ENCODE measurements around the gene RRH.

RRH gene

GRCh38 chr4:109801895-109802319 is 25.9 kb upstream of the RRH start, which contains the start of gene CFI:
Gene CFI (minus strand): TSS chr4:109801999. CDS start chr4:109801971, 28 bp downstream.
- TF ChIP-seq CTCF (IDR thresholded peaks at IDR 0.05; ENCODE audit: insufficient read depth, low read depth, low read length, missing control alignments): no peak
- peak; percentile 25 for DNase-seq (ENCODE audit: low read depth)
- H3K4me3 ChIP-seq (ENCODE audit: low read length): no peak within 1 kb of the TSS

- peak; percentile 60 for TF ChIP-seq CTCF (IDR thresholded peaks at IDR 0.05; ENCODE audit: insufficient read depth, low read depth, low read length, missing control alignments)
- DNase-seq (ENCODE audit: low read depth): peak; percentile 62
- H3K4me3 ChIP-seq (ENCODE audit: low read length): no peak overlapping the region
Measured at GRCh38 chr4:109803924-109804571, 23.7 kb upstream of the RRH start.

GRCh38 chr4:109809655-109810054 is 18.1 kb upstream of the RRH start:
- no peak for DNase-seq (ENCODE audit: low read depth)
- no peak for TF ChIP-seq CTCF (IDR thresholded peaks at IDR 0.05; ENCODE audit: insufficient read depth, low read depth, low read length, missing control alignments)
- no peak overlapping the region for H3K4me3 ChIP-seq (ENCODE audit: low read length)

GRCh38 chr4:109810552-109811387 is 17.0 kb upstream of the RRH start:
- H3K4me3 ChIP-seq (ENCODE audit: low read length): no peak overlapping the region
- DNase-seq (ENCODE audit: low read depth): no peak
- TF ChIP-seq CTCF (IDR thresholded peaks at IDR 0.05; ENCODE audit: insufficient read depth, low read depth, low read length, missing control alignments): no peak

- H3K4me3 ChIP-seq (ENCODE audit: low read length): no peak overlapping the region
- DNase-seq (ENCODE audit: low read depth): no peak
- no peak for TF ChIP-seq CTCF (IDR thresholded peaks at IDR 0.05; ENCODE audit: insufficient read depth, low read depth, low read length, missing control alignments)
Measured at GRCh38 chr4:109811707-109812106, 16.1 kb upstream of the RRH start.

GRCh38 chr4:109815151-109816081 is 12.4 kb upstream of the RRH start, which contains the start of gene GAR1:
Gene GAR1 (plus strand): TSS chr4:109815762. CDS start chr4:109816165, 403 bp downstream.
- TF ChIP-seq CTCF (IDR thresholded peaks at IDR 0.05; ENCODE audit: insufficient read depth, low read depth, low read length, missing control alignments): no peak
- H3K4me3 ChIP-seq (ENCODE audit: low read length): peak within 1 kb of the TSS; percentile 97
- DNase-seq (ENCODE audit: low read depth): peak; percentile 98

Measured in epithelial cell of esophagus (primary cell).